Astrocyte of the spinal cord (primary cell): ENCODE measurements around the gene SEZ6L.
A peak's percentile ranks its signal among the peaks of the same experiment; 100 is the strongest.

Experiments used
- DNase-seq: peaks from one replicate; pipeline ENCODE4 v3.0.0; 2011; ENCODE audit warnings: low read depth, low spot score
- H3K4me3 ChIP-seq: 2 replicates; pipeline ENCODE4 v1.5.1; 2011; ENCODE audit warnings: low read depth, mild to moderate bottlenecking, low read length, moderate library complexity
- CTCF ChIP-seq: IDR thresholded peaks from 2 replicates; pipeline ENCODE4 v1.5.1; 2012; ENCODE audit warnings: low read depth, mild to moderate bottlenecking, low read length, inconsistent platforms
- in situ Hi-C: cut with HindIII; loops from 2 replicates; pipeline ENCODE4 v1.10.0; 2017; ENCODE audit warnings: low sequenced_read_pairs

The SEZ6L gene

DNA sequence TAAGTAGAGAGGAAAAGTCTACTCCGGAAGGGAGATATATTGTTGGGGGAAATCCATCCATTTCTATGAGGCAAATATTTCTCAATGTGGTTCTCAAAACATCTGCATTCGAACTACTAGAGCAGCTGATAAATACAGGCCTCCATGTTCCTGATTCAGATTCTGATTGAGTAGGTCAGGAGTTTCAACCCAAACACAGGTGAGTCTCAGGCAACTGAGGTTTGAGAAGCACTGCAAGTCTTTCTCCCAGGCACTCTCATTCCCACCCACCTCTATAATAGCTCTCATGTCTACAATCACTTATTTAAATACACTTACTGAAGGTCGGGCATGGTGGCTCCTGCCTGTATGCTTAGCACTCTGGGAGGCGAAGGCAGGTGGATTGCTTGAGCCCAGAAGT lies 245.1 kb downstream of the SEZ6L start:
- no peak overlapping the region for H3K4me3 ChIP-seq
- in situ Hi-C loops, result no loop called here
- no peak for DNase-seq
- no peak for TF ChIP-seq CTCF

DNA sequence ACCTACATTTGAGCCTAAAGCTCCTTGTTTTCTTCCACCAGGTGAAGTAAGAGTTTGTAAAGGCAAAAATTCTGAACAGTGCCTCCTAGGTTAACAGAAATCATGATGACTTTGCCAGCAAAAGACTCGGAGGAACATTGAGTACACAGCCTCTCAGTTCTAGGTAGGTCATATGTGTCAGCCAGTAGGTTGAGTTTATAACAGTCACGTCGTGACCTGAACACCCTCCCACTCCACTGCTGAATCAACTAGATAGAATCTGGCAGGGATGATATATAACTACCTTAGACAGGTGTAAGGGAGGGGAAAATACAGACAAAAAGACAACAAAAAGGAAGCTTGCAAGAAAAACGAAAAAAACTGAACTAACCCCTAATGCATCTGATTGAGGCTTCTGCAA lies 247.0 kb downstream of the SEZ6L start:
- no peak overlapping the region for H3K4me3 ChIP-seq
- TF ChIP-seq CTCF, result no peak
- in situ Hi-C loops, result no loop called here
- no peak for DNase-seq

- H3K4me3 ChIP-seq, result no peak overlapping the region
- TF ChIP-seq CTCF, result no peak
- in situ Hi-C loops, result no loop called here
- peak; percentile 63 for DNase-seq
Observed at GRCh38 chr22:26416670-26417276, 247.5 kb downstream of the SEZ6L start.

DNA sequence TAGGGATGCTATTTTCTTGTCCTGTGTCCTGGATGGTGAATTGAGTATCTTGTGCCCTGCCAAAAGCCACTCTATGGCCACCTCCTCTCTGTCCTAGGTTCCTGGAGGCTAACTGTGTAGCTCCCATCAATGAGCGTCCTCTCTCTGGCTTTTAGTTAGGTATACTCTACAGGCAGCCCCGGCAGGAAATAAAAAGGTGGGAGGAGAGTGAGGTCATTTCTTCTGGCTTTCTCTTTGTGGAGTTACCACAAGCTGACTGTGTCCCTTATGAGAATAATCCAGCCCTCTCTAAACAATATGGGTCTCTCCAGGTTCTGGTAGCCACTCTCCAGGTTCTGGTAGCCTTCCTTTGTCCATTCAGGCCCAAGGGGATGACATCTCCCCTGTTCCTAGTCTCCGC lies 248.1 kb downstream of the SEZ6L start:
- no peak for DNase-seq
- no peak for TF ChIP-seq CTCF

GRCh38 chr22:26418620-26419019 lies 249.4 kb downstream of the SEZ6L start:
- DNase-seq, result no peak
- H3K4me3 ChIP-seq, result no peak overlapping the region
- in situ Hi-C loops, result no loop called here
- no peak for TF ChIP-seq CTCF

More for the DNA sequence above, 248.1 kb downstream of the SEZ6L start:
- H3K4me3 ChIP-seq, result no peak overlapping the region
- in situ Hi-C loops, result no loop called here

- no peak for DNase-seq
- no peak for TF ChIP-seq CTCF
Observed at GRCh38 chr22:26426924-26427323, 257.7 kb downstream of the SEZ6L start.

More at GRCh38 chr22:26426924-26427323, 257.7 kb downstream of the SEZ6L start:
- in situ Hi-C loops, result no loop called here
- no peak overlapping the region for H3K4me3 ChIP-seq
